K562 (cell line): ENCODE results near the gene XIRP1. TPM values are rescaled to one million over a fixed set of nuclear protein-coding genes. Genes with fewer than 3 reads are reported as not detected.

Source experiments
- BRD9 ChIP-seq: fragments of 450-650 bp; IDR thresholded peaks from 2 replicates; pipeline ENCODE4 v1.6.1; 2018; ENCODE audit warnings: low read depth; ENCODE audit not compliant: partially characterized antibody
- CSDE1 ChIP-seq, 2 experiments: fragments of 450-650 bp; IDR thresholded peaks; 2 replicates each; pipeline ENCODE4 v1.6.1; 2016; ENCODE audit warnings: mild to moderate bottlenecking in 1 of 2
- ELF2 ChIP-seq: fragments of 250-450 bp; sonication (Bioruptor Pico); IDR thresholded peaks from 2 replicates; pipeline ENCODE4 v1.5.0; 2021; ENCODE audit warnings: mild to moderate bottlenecking
- ESRRB ChIP-seq: fragments of 250-450 bp; sonication (Bioruptor Pico); IDR thresholded peaks from 2 replicates; pipeline ENCODE4 v1.5.0; 2020; ENCODE audit warnings: mild to moderate bottlenecking, moderate library complexity, borderline replicate concordance
- HDAC6 ChIP-seq: IDR thresholded peaks from 2 replicates; pipeline ENCODE4 v1.6.1; 2012; ENCODE audit warnings: low read depth, mild to moderate bottlenecking, control low read depth, inconsistent platforms, low read length, moderate library complexity
- HDGF ChIP-seq: fragments of 450-650 bp; IDR thresholded peaks from 2 replicates; pipeline ENCODE4 v1.6.1; 2016
- NONO ChIP-seq, 2 experiments: fragments of 200-400 bp in 1 of 2; fragments of 450-650 bp in 1 of 2; formaldehyde crosslinking in 1 of 2; IDR thresholded peaks; 2 replicates each; pipeline ENCODE4 v1.6.1; 2017; ENCODE audit warnings: low read depth in 2 of 2, mild to moderate bottlenecking in 2 of 2, moderate library complexity in 2 of 2, low read length in 1 of 2
- PTTG1 ChIP-seq: fragments of 450-650 bp; IDR thresholded peaks from 2 replicates; pipeline ENCODE4 v1.6.1; 2016; ENCODE audit warnings: low read depth, mild to moderate bottlenecking, missing genetic modification characterization, missing compliant biosample characterization
- RFX7 ChIP-seq: fragments of 250-450 bp; sonication (Bioruptor Pico); IDR thresholded peaks from 2 replicates; pipeline ENCODE4 v1.5.1; 2021; ENCODE audit warnings: mild to moderate bottlenecking
- RUNX1 ChIP-seq: sonication (generic); IDR thresholded peaks from 2 replicates; pipeline ENCODE4 v1.6.1; 2016; ENCODE audit warnings: antibody characterized with exemption, low read depth
- SNIP1 ChIP-seq: fragments of 450-650 bp; IDR thresholded peaks from 2 replicates; pipeline ENCODE4 v1.7.1; 2017; ENCODE audit warnings: low read depth, mild to moderate bottlenecking
- ZBTB17 ChIP-seq: fragments of 450-650 bp; formaldehyde crosslinking; IDR thresholded peaks from 2 replicates; pipeline ENCODE4 v1.4.0; 2020; ENCODE audit warnings: mild to moderate bottlenecking
- ZNF239 ChIP-seq: fragments of 250-450 bp; sonication (Bioruptor Pico); IDR thresholded peaks from 2 replicates; pipeline ENCODE4 v1.4.0; 2020; ENCODE audit warnings: mild to moderate bottlenecking
- polyA plus RNA-seq, 8 experiments: library from polyadenylated mRNA; depleted of rRNA in 4 of 8; stranded (reverse) in 5 of 8; unstranded in 3 of 8; fragments of >200 nt; fragmentation: Nextera tagmentation in 2 of 8; fragmentation: Illumina TruSeq in 1 of 8; extraction: Ambion mirVana in 2 of 8; extraction: Trizol in 1 of 8; gene quantifications; 2 replicates each; pipeline versions ENCODE4 v1.2.1 to v1.2.3, GENCODE V29; 2011 to 2014; ENCODE audit warnings: inconsistent platforms in 1 of 8, missing spikeins in 1 of 8
- total RNA-seq, 7 experiments: library from RNA; depleted of rRNA in 6 of 7; stranded (reverse); fragments of >200 nt in 6 of 7; fragmentation: Illumina TruSeq in 2 of 7; extraction: Trizol in 2 of 7; gene quantifications; 2 replicates each; pipeline versions ENCODE4 v1.2.1 to v1.2.3, GENCODE V29; 2011 to 2021; ENCODE audit warnings: low replicate concordance in 1 of 7
- TF ChIP-seq, protein P1 (sequence below): fragments of 150-350 bp; IDR thresholded peaks from 2 replicates; pipeline ENCODE4 v1.6.1; 2014; ENCODE audit warnings: low read depth, mild to moderate bottlenecking, low read length, borderline replicate concordance
- TF ChIP-seq, protein P2 (sequence below): fragments of 450-650 bp; IDR thresholded peaks from 2 replicates; pipeline ENCODE4 v1.6.1; 2017; ENCODE audit warnings: mild to moderate bottlenecking, moderate library complexity
- TF ChIP-seq, protein P3 (sequence below): fragments of 250-450 bp; sonication (Bioruptor Pico); IDR thresholded peaks from 2 replicates; pipeline ENCODE4 v1.5.0; 2021; ENCODE audit warnings: mild to moderate bottlenecking, borderline replicate concordance
- TF ChIP-seq, protein P4 (sequence below): fragments of 200-400 bp; formaldehyde crosslinking; IDR thresholded peaks from 2 replicates; pipeline ENCODE4 v1.6.1; 2017; ENCODE audit warnings: mild to moderate bottlenecking, low read depth, low read length, moderate library complexity
- TF ChIP-seq, protein P5 (sequence below): fragments of 450-650 bp; formaldehyde crosslinking; conservative IDR thresholded peaks from 2 replicates; pipeline ENCODE4 v1.4.0; 2022; ENCODE audit warnings: mild to moderate bottlenecking, missing genetic modification characterization

XIRP1 gene
- total and polyA plus RNA-seq, 9 of the 15 experiments (the other 6 are each of a cell fraction or from before 2014, with no cell fraction given): 0.03 to 0.27 (median 0.08) TPM; not detected in 3

DNA sequence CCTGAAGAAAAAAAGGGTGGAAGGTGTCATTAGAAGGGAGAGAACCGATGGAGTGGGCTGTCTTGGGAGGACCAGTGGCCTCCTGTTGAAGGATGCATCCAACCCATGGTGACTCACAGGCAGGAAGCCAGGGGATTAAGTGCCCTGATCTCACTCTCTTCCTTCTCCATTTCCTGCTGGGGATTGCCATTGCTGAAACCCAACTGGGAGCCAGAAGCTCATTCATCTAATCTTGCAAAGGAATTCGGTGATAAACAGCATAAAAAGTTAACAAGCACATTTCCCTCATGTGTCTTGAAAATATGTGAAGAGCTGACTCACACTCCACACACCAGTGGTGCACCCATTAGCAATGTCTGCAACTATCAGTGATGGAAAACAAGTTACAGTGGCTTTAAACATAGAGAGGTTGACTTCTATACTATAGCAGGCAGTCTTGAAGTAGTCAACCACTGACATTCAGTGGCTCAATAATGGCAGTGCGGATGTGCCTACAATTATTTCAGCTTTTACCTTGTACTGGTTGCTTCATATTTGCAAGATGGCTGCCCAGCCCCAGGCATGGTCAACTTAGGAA, 26.2 kb downstream of the XIRP1 start (continued):
- TF ChIP-seq ZNF239: no peak
- no peak for TF ChIP-seq HDAC6
- TF ChIP-seq RUNX1: no peak
- TF ChIP-seq ESRRB (CRISPR knock-in tag): no peak
- TF ChIP-seq, protein P1, sequence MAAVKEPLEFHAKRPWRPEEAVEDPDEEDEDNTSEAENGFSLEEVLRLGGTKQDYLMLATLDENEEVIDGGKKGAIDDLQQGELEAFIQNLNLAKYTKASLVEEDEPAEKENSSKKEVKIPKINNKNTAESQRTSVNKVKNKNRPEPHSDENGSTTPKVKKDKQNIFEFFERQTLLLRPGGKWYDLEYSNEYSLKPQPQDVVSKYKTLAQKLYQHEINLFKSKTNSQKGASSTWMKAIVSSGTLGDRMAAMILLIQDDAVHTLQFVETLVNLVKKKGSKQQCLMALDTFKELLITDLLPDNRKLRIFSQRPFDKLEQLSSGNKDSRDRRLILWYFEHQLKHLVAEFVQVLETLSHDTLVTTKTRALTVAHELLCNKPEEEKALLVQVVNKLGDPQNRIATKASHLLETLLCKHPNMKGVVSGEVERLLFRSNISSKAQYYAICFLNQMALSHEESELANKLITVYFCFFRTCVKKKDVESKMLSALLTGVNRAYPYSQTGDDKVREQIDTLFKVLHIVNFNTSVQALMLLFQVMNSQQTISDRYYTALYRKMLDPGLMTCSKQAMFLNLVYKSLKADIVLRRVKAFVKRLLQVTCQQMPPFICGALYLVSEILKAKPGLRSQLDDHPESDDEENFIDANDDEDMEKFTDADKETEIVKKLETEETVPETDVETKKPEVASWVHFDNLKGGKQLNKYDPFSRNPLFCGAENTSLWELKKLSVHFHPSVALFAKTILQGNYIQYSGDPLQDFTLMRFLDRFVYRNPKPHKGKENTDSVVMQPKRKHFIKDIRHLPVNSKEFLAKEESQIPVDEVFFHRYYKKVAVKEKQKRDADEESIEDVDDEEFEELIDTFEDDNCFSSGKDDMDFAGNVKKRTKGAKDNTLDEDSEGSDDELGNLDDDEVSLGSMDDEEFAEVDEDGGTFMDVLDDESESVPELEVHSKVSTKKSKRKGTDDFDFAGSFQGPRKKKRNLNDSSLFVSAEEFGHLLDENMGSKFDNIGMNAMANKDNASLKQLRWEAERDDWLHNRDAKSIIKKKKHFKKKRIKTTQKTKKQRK: no peak
- TF ChIP-seq RFX7: no peak
- TF ChIP-seq, protein P2, sequence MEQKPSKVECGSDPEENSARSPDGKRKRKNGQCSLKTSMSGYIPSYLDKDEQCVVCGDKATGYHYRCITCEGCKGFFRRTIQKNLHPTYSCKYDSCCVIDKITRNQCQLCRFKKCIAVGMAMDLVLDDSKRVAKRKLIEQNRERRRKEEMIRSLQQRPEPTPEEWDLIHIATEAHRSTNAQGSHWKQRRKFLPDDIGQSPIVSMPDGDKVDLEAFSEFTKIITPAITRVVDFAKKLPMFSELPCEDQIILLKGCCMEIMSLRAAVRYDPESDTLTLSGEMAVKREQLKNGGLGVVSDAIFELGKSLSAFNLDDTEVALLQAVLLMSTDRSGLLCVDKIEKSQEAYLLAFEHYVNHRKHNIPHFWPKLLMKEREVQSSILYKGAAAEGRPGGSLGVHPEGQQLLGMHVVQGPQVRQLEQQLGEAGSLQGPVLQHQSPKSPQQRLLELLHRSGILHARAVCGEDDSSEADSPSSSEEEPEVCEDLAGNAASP: no peak
- TF ChIP-seq, protein P3, sequence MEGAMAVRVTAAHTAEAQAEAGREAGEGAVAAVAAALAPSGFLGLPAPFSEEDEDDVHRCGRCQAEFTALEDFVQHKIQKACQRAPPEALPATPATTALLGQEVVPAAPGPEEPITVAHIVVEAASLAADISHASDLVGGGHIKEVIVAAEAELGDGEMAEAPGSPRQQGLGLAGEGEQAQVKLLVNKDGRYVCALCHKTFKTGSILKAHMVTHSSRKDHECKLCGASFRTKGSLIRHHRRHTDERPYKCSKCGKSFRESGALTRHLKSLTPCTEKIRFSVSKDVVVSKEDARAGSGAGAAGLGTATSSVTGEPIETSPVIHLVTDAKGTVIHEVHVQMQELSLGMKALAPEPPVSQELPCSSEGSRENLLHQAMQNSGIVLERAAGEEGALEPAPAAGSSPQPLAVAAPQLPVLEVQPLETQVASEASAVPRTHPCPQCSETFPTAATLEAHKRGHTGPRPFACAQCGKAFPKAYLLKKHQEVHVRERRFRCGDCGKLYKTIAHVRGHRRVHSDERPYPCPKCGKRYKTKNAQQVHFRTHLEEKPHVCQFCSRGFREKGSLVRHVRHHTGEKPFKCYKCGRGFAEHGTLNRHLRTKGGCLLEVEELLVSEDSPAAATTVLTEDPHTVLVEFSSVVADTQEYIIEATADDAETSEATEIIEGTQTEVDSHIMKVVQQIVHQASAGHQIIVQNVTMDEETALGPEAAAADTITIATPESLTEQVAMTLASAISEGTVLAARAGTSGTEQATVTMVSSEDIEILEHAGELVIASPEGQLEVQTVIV (CRISPR knock-in tag): no peak
- no peak for TF ChIP-seq SNIP1
- TF ChIP-seq NONO (IDR thresholded peaks at IDR 0.05; ENCODE audit: low read depth in 2 of 2, low read length in 1 of 2): no peak
- no peak for TF ChIP-seq HDGF
- no peak for TF ChIP-seq ELF2 (CRISPR knock-in tag)
- TF ChIP-seq, protein P4, sequence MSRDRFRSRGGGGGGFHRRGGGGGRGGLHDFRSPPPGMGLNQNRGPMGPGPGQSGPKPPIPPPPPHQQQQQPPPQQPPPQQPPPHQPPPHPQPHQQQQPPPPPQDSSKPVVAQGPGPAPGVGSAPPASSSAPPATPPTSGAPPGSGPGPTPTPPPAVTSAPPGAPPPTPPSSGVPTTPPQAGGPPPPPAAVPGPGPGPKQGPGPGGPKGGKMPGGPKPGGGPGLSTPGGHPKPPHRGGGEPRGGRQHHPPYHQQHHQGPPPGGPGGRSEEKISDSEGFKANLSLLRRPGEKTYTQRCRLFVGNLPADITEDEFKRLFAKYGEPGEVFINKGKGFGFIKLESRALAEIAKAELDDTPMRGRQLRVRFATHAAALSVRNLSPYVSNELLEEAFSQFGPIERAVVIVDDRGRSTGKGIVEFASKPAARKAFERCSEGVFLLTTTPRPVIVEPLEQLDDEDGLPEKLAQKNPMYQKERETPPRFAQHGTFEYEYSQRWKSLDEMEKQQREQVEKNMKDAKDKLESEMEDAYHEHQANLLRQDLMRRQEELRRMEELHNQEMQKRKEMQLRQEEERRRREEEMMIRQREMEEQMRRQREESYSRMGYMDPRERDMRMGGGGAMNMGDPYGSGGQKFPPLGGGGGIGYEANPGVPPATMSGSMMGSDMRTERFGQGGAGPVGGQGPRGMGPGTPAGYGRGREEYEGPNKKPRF: no peak
- no peak for TF ChIP-seq CSDE1 (IDR thresholded peaks at IDR 0.05)
- no peak for TF ChIP-seq BRD9
- 0 out of 2 replicates have a peak, but pooled peaks have one; percentile 30 for TF ChIP-seq ZBTB17 (CRISPR knock-in tag)
- TF ChIP-seq PTTG1: no peak
- TF ChIP-seq, protein P5, sequence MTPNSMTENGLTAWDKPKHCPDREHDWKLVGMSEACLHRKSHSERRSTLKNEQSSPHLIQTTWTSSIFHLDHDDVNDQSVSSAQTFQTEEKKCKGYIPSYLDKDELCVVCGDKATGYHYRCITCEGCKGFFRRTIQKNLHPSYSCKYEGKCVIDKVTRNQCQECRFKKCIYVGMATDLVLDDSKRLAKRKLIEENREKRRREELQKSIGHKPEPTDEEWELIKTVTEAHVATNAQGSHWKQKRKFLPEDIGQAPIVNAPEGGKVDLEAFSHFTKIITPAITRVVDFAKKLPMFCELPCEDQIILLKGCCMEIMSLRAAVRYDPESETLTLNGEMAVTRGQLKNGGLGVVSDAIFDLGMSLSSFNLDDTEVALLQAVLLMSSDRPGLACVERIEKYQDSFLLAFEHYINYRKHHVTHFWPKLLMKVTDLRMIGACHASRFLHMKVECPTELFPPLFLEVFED: no peak
